GM19239 (cell line): ENCODE data around the gene PHF19.

Experiments
- DNase-seq: peaks from one replicate; pipeline ENCODE4 v3.0.0; 2011; ENCODE audit warnings: low spot score; ENCODE audit not compliant: insufficient read length
- FAIRE-seq: peaks from 2 replicates; lab custom pipeline; 2011; peaks lifted over from hg19 to GRCh38; lab: Jason Lieb, UNC

The PHF19 gene

DNA sequence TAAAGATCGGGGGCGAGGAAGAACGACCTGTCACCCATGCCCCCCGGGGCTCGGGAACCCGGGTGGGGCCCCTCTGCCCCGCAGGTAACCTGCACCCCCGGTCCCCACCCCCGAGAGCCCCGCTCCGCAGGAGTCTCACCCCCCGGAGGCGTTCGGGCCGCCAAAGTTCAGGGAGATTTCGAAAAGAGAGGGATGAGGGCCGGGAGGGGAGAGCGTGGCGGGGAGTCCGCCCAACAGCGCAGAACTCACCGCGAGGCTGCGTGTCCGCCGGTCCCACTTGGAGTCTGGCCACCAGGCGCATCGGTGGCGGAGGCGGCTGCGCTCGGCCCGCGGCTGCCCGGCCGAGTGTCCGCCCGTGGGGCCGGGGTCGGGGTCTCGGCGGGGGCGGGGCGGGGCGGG lies at the start of gene PHF19:
Gene PHF19 (minus strand): TSS at position 347 of the 399 bp plus-strand sequence. CDS start 2,447 bp downstream, outside the sequence.
- DNase-seq, result no peak
- FAIRE-seq, result no peak

- DNase-seq, result no peak
- peak; percentile 85 for FAIRE-seq
These were observed 49.5 kb upstream of the PHF19 start, which contains the start of gene TRAF1 for GRCh38 chr9:120926397-120926928. Gene TRAF1, minus strand, starts transcription at chr9:120926796. Its CDS starts 721 bp downstream, at chr9:120926075.

GRCh38 chr9:120925535-120926396 lies 48.8 kb upstream of the PHF19 start:
- peak; percentile 44 for FAIRE-seq

GRCh38 chr9:120924698-120925534 lies 47.9 kb upstream of the PHF19 start:
- peak; percentile 58 for FAIRE-seq

More at GRCh38 chr9:120925535-120926396, 48.8 kb upstream of the PHF19 start:
- no peak for DNase-seq

GRCh38 chr9:120923620-120924328 lies 46.8 kb upstream of the PHF19 start:
- FAIRE-seq, result no peak
- no peak for DNase-seq

More at GRCh38 chr9:120924698-120925534, 47.9 kb upstream of the PHF19 start:
- no peak for DNase-seq

DNA sequence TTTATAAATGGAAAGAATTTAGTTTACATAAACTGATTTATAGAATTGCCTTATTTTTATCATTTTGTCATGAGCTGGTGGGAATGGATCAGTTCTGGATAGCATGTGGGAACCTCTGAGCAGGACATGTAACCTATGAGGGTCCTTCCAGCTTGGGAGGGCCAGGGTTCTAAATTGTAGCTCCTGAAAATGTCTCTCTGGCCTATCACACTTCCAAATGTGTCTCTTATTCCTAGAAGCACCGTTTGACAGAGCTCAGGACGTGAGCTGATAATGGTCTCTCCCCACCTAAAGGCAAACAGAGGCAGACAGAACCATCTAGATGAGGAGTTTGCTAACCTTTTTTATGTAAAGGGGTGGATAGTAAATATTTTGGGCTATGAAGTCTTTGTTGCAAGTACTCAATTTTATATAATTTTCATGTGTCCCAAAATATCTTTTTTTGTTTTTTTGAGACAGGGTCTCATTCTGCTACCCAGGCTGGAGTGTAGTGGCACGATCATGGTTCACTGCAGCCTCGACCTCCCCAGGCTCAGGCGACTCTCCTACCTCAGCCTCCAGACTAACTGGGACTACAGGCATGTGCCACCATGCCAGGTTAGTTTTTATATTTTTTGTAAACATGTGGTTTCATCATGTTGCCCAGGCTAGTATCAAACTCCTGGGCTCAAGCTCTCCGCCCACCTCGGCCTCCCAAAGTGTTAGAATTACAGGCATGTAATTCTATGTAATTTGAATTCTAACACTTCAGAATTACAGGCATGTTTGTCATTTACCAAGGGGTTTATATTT lies 45.6 kb upstream of the PHF19 start:
- no peak for DNase-seq
- FAIRE-seq, result no peak

- no peak for DNase-seq
- no peak for FAIRE-seq
These were observed 44.7 kb upstream of the PHF19 start for GRCh38 chr9:120921661-120922181.

DNA sequence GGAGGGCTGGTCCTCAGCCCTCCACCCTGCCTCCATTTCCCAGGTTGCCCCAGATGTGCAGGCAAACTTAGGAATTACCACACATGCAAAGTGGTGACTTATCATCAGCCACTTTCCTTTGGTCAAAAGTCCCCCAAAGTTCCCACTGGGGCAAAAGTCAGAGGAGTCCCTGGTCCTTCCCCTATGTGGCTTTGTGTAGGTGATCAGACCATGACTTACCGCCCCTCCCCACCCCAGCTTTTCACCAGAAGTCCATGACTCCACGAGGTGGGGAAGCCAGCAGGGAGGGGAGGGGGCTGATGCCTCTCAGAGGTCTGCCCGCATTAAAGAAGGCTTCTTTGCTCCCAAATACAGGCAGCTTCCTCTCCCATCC lies 43.8 kb upstream of the PHF19 start:
- no peak for FAIRE-seq
- DNase-seq, result no peak

DNA sequence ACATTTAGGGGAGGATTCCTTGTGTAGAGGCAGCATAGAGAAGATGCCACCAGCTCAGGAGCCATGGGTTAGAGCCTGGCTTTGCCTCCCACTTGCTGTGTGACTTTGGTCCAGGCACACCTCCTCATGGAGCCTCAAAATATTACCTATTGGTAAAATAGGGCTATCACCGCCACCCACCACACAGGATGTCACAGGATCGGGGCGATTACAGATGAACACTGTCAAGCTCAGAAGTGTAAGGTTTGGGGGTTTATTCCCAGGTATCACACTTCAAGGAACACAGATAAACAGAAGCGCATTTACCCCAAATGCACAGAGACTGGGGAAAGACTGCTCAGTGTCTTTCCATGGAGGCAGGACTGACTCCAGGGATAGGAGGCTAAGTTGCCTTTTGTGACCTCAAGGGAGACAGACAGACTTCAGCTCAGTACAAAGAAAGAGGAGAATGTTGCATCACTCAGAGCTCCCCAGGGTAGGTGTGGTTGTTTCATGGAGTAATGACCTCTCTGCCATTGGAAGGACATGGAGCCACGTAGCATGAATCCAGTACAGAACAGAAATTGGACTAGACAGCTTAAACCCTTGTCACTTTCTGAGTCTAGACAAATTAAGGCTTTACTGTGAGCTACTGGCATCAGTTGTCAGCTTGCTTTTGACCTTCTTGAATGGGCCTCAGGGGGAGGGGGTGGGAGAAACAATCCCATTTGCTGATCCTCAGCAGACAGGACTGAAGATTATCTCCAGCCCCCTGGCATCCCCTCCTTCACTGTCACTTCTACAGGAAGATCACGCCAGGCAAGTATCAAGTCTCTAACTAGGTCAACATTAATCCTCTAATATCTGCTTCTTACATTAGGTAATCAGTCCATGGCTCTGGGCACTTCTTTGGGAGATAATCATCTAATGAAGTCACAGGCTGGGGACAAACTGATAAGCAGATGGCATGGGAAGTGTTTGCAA lies 43.1 kb upstream of the PHF19 start:
- DNase-seq, result no peak
- FAIRE-seq, result no peak

GRCh38 chr9:120918931-120919842 lies 42.2 kb upstream of the PHF19 start:
- FAIRE-seq (no peak), DNase-seq (no peak)

- DNase-seq, result no peak
These were observed 41.2 kb upstream of the PHF19 start for GRCh38 chr9:120917929-120918762.

DNA sequence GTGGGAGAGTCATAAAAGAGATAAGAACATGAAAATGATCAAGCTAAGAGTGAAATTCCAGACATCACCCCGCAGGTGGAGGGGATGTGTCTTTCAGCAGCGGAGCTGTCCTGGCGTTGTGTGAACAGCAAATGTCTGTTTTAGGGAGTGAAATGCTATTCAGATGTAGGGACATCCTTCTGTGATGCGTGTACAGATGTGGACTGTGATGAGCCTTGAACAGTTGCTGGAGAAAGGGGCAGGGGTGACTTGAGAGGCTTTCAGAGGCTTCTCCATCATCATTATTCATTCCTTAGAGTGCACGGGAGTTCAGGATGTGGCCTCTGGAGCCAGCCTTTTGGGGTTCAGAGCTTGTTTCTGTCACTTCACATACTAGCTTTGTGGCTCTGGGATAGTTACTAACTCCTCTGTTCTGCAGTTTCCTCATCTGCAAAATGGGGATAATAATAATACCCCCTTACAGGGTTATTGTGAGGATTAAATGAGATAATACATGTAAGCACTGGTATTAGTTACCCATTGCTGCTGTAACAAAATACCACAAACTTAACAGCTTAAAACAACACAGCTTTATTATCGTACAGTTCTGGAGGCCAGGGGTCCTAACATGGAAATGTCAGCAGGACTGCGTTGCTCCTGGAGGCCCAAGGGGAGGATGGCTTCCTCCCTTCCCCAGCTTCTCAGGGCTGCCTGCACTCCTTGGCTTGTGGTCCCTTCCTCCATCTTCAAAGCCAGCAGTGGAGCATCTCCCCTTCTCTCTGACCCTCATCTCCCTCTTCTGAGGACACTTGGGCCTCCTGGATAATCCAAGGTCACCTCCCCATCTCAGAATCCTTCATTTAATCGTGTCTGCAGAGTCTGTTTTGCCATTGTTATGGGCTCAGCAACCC lies 40.2 kb upstream of the PHF19 start:
- no peak for DNase-seq
- FAIRE-seq, result no peak

More at GRCh38 chr9:120917929-120918762, 41.2 kb upstream of the PHF19 start:
- no peak for FAIRE-seq

GRCh38 chr9:120916588-120916987 lies 39.6 kb upstream of the PHF19 start:
- DNase-seq (no peak), FAIRE-seq (no peak)

DNA sequence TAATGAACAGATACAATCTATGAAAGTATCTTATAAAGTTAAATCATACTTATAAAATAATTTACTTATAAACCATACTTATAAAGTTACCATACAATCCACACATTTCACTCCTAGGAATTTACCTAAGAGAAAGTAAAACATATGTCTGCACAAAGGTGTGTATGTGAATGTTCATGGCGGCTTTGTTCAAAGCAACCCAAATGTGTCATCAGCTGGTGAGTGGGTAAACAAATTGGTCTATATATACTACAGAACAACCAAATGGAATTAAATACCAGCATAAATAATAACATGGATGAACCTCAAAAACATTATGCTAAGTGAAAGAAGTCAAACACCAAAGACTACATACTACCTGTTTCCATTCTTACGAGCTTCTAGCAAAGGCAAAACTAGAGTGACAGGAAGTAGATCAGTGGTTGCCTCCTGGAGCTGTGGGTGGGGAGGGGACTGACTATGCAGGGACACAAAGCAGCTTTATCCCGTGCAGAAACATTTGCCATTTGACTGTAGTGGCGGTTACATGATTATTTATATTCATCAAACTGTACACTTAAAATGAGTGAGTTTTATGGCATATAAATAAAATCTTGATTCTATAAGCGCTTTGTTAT lies 39.0 kb upstream of the PHF19 start:
- no peak for DNase-seq
- FAIRE-seq, result no peak

DNA sequence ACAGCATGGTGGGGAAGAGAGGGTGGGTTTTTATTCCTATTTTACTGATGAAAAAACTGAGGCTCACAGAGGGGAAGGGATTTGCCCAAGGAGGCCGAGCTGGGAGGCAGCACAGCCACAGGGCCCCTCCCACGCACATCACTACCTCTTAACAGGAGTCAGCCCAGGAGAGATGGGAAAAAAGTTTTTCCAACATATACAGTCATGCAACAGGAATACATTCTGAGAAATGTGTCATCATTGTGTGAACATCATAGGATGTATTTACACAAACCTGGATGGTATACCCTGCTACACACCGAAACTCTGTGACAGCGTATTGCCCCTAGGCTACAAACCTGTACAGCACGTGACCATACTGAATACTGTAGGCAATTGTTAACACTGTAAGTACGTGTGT lies 38.0 kb upstream of the PHF19 start:
- FAIRE-seq (no peak), DNase-seq (no peak)
